Esophagus muscularis mucosa (tissue), 3 donors: ENCODE measurements around the gene SKP2.

ENCODE experiments used
- CTCF ChIP-seq, 3 experiments: fragments of 200-600 bp in 2 of 3; fragments of 450-650 bp in 1 of 3; sonication (generic) in 2 of 3; IDR thresholded peaks; one replicate each; pipeline ENCODE4 v1.5.1; 2017 to 2019; ENCODE audit warnings: antibody characterized with exemption in 3 of 3, mild to moderate bottlenecking in 2 of 3, moderate library complexity in 1 of 3
- POLR2AphosphoS5 ChIP-seq, 2 donors: sonication (generic); formaldehyde crosslinking; IDR thresholded peaks; one replicate each; pipeline ENCODE4 v1.6.1; 2017; ENCODE audit warnings: antibody characterized with exemption in 2 of 2

- TF ChIP-seq CTCF (IDR thresholded peaks at IDR 0.05): no peak
- no peak for TF ChIP-seq POLR2AphosphoS5 (IDR thresholded peaks at IDR 0.05)
These were observed 12.6 kb downstream of the SKP2 start for GRCh38 chr5:36164461-36164860.
